ENCODE results near the gene PRR15L. TPM values are rescaled to one million over a fixed set of nuclear protein-coding genes. Genes with fewer than 3 reads are reported as not detected.

PRR15L gene
- total RNA-seq, 6 donors from 2014 or later: 34.2 to 105 (median 75.2) TPM

- WGBS, 2 donors: 57 to 60% methylated on average over 1 of the region's 1 CpG
- Histone ChIP-seq H3K9me3 (no peaks in the 10 kb centered on the region), H3K4me1 (peaks cover 4 to 15% (median 6%) of the 10 kb centered on the region in 4 donors), H3K27me3 (no peaks in the 10 kb centered on the region), H3K36me3 (no peaks in the 10 kb centered on the region), H3K27ac (no peak overlapping the region), H3K4me3 (no peak overlapping the region)
- no peak for ATAC-seq (ENCODE audit: low FRiP score in 2 of 2)
- TF ChIP-seq CTCF (IDR thresholded peaks at IDR 0.05) (no peak), POLR2AphosphoS5 (IDR thresholded peaks at IDR 0.05) (no peak), EP300 (IDR thresholded peaks at IDR 0.05) (no peak), POLR2A (IDR thresholded peaks at IDR 0.05) (no peak)
- no peak for DNase-seq
Observed at GRCh38 chr17:47966079-47966519, 8.4 kb upstream of the PRR15L start.

- no peak for ATAC-seq (ENCODE audit: low FRiP score in 2 of 2)
- Histone ChIP-seq H3K27ac (no peak overlapping the region), H3K4me3 (no peak overlapping the region), H3K36me3 (no peaks in the 10 kb centered on the region), H3K9me3 (no peaks in the 10 kb centered on the region), H3K4me1 (peaks cover 0 to 9% (median 2%) of the 10 kb centered on the region in 4 donors), H3K27me3 (no peaks in the 10 kb centered on the region)
- WGBS, 2 donors: 88 to 93% methylated on average over 5 of the region's 5 CpGs
- DNase-seq: no peak
- TF ChIP-seq EP300 (IDR thresholded peaks at IDR 0.05) (no peak), POLR2AphosphoS5 (IDR thresholded peaks at IDR 0.05) (no peak), POLR2A (IDR thresholded peaks at IDR 0.05) (no peak), CTCF (IDR thresholded peaks at IDR 0.05) (no peak)
Observed at GRCh38 chr17:47964856-47965255, 7.2 kb upstream of the PRR15L start.

- no peaks in the 10 kb centered on the region for H3K9me3 ChIP-seq
- TF ChIP-seq EP300 (IDR thresholded peaks at IDR 0.05) (no peak), CTCF (IDR thresholded peaks at IDR 0.05) (no peak), POLR2A (IDR thresholded peaks at IDR 0.05) (no peak), POLR2AphosphoS5 (IDR thresholded peaks at IDR 0.05) (no peak)
- no peak overlapping the region for H3K27ac ChIP-seq
- WGBS, 2 donors: 92 to 93% methylated on average over 2 to 3 of the region's 3 CpGs
- peaks cover 0 to 16% (median 0%) of the 10 kb centered on the region in 4 donors for H3K4me1 ChIP-seq
- H3K27me3 ChIP-seq: no peaks in the 10 kb centered on the region
- H3K36me3 ChIP-seq: no peaks in the 10 kb centered on the region
- DNase-seq (no peak), ATAC-seq (ENCODE audit: low FRiP score in 2 of 2) (no peak)
- no peak overlapping the region for H3K4me3 ChIP-seq
Observed at GRCh38 chr17:47962901-47963300, 5.2 kb upstream of the PRR15L start.

- Histone ChIP-seq H3K9me3 (no peaks in the 10 kb centered on the region), H3K4me1 (peaks cover 0 to 11% (median 0%) of the 10 kb centered on the region in 4 donors), H3K36me3 (no peaks in the 10 kb centered on the region), H3K27me3 (no peaks in the 10 kb centered on the region), H3K27ac (no peak overlapping the region), H3K4me3 (no peak overlapping the region)
- DNase-seq (no peak), ATAC-seq (ENCODE audit: low FRiP score in 2 of 2) (no peak)
- TF ChIP-seq POLR2AphosphoS5 (IDR thresholded peaks at IDR 0.05) (no peak), POLR2A (IDR thresholded peaks at IDR 0.05) (no peak), EP300 (IDR thresholded peaks at IDR 0.05) (no peak), CTCF (IDR thresholded peaks at IDR 0.05) (no peak)
- 78 to 82% methylated on average over 6 of the region's 6 CpGs for WGBS, 2 donors
Observed at GRCh38 chr17:47961406-47961805, 3.7 kb upstream of the PRR15L start.

Measured in upper lobe of left lung (tissue), 6 donors.